Measurements from ENCODE around the gene SYT6.

The SYT6 gene, protein sequence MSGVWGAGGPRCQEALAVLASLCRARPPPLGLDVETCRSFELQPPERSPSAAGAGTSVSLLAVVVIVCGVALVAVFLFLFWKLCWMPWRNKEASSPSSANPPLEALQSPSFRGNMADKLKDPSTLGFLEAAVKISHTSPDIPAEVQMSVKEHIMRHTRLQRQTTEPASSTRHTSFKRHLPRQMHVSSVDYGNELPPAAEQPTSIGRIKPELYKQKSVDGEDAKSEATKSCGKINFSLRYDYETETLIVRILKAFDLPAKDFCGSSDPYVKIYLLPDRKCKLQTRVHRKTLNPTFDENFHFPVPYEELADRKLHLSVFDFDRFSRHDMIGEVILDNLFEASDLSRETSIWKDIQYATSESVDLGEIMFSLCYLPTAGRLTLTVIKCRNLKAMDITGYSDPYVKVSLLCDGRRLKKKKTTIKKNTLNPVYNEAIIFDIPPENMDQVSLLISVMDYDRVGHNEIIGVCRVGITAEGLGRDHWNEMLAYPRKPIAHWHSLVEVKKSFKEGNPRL

DNA sequence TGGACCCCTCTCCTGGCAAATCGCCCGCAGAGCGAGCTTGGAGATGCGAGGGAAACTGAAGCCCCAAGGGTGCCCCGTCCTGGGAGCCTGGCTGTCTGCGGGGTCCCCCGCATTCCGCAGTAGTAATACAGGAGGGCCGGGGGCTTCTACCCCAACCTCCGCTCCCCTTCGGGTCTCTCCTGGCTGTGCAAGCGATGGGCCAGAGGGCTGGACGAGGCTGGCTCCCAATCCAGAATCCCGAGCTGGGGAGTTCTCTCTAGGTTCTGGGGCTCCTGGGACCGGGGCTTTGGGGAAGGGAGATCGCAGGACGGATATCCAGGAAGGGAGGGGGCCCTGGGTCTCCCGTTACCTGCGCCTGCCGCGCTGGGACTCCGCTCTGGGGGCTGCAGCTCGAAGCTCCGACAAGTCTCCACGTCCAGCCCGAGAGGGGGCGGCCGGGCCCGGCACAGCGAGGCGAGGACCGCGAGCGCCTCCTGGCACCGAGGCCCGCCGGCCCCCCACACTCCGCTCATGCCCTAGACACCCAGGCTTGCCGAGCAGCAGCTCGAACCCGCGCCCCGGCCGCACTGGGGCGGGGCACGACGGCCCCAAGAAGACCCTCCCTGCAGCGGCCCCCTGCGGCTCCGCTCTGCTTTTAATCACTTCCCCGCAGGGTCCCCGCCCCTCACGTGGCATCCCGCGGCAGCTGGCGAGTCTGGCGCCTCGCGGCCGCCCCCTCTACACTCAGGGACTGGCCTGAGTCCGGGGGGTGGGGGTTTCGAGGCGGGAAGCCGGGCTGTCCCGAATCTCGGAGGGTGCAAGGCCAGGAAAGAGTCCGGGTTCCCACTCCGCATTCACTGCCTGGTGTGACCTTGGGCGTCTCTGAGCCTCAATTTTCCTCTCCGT lies at the start of gene SYT6:
TSS of gene SYT6 (minus strand) at position 609 of the 885 bp plus-strand sequence. CDS start at position 512, 97 bp downstream.
- no peak for DNase-seq

- no peak for DNase-seq
Measured at GRCh38 chr1:114201486-114201885, 47.8 kb upstream of the SYT6 start.

DNA sequence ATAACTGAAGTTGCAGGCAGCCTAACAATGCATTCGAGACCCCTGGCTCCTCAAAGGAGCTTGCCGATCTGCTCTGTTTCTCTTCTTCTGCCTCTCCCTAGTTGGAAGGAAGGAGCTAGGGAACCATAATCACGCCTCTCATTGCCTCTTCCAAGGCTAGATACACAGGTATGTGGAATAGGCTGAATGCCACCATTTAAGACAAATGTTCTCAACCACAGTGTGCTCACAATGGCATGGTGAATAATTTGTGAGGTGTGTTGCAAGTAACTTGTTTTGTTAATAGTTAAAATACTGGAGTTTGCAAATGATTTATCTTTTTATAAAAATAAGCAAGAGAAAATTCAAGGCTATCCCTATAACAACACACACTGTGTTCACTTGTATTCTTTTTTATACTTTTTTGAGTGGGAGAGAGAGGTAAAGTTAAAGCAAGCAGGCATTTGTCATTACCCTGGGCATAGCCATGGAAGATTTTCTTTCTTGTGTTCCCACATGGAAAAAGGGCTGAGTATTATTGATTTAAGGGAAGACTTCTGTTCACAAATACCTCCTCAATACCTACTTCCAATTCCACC lies 45.4 kb upstream of the SYT6 start:
- no peak for DNase-seq

GRCh38 chr1:114196992-114197907 lies 43.6 kb upstream of the SYT6 start:
- no peak for DNase-seq

DNA sequence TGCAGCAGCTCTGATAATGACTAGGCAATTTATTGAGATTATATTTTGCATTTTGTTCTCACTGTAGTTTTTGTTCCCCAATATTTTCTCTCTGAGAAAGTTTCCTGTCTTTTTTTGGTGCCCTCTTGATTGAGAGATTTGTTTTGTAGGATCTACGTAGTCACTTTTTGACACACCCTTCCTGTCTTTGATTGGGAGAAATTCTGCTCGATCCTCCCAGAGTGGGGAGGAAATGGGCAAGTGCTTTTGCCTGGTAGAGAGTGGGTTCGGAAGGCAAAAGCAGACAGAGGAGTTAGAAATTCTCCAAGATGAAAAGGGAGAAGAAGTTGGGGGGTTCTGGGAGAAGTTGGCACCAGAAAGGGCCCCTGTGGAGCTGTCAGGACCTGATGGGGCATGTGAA lies 42.1 kb upstream of the SYT6 start:
- DNase-seq = no peak

DNA sequence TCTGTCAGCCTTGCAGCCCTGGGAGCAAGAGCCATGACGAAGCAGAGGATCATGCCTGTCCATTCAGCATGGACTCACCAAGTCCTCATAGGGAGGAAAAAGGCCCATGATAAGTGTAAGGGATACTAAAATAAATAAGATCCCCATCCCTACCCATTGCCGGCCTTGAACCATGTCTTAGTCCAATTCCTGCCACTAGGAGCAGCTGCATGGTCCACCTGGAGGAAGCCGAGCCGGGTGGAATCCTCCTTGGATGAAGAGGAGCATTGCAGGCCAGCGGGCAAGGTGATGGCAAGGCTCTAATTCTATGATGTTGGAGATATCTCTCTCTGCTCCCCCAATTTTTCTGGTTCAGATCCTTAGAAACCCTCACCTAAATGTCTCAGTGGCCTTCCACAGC lies 38.7 kb upstream of the SYT6 start:
- no peak for DNase-seq

- DNase-seq = no peak
Measured at GRCh38 chr1:114189398-114189797, 35.7 kb upstream of the SYT6 start.

DNA sequence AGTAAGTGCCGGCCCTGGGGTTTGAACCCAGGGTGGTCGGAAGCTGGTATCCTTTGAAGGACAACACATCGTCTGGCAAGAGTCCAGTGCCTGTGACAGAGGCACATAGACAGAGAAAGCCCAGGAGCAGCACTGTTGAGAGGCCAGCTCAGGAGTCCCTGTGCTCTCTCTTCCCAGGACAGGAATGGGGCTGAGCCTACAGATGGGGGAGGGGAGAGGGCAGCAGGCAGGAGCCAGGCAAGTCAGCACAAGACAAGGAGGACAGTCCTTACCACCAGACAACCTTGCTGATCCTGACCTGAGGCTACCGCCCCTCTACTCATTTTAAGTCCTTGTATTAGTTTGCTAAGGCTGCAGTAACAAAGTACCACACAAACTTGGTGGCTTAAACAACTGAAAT lies 27.7 kb upstream of the SYT6 start:
- no peak for DNase-seq

- no peak for DNase-seq
Measured at GRCh38 chr1:114180742-114181141, 27.1 kb upstream of the SYT6 start.

- no peak for DNase-seq
Measured at GRCh38 chr1:114178936-114179335, 25.3 kb upstream of the SYT6 start.

- no peak for DNase-seq
Measured at GRCh38 chr1:114177282-114177681, 23.6 kb upstream of the SYT6 start.

DNA sequence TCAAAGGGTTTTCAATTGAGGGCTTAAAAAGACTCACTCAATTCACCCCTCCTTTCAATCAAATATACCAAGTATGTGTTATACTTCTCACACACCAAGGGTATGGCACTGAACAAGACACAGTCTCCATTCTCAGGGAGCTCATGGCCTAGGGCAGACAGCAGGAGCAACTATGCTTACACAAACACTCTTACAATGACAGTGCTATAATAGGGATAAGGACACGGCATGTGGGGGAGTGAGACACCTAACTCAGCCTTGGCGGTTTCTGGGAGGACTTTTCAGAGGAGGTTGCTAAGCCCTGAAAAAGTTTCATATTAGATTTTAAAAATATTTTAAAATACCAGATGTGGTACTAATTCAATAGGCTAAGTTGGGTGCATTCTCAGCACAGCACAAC lies 22.7 kb upstream of the SYT6 start:
- DNase-seq = no peak

GRCh38 chr1:114173680-114174079 lies 20.0 kb upstream of the SYT6 start:
- DNase-seq = no peak

- DNase-seq = no peak
Measured at GRCh38 chr1:114169509-114169908, 15.8 kb upstream of the SYT6 start.

DNA sequence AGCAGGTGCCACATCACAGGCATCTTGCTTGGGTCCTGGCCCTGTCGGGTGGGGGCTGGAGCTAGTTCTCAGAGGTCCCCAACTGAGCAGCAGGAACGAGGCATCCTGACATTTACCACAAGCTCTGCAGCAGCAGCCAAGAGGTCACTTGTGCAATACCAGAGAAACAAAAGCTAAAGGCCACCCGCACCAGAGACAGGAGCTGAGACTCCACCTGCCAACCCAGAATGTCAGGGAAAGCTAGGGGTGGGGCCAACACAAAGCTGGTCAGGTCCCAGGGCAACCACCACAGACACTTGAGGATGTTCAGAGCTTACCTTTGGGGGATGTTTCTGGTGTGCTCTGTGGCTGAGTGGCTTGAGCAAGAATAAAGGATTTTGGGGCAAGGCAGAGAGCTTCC lies 13.6 kb upstream of the SYT6 start:
- no peak for DNase-seq

DNA sequence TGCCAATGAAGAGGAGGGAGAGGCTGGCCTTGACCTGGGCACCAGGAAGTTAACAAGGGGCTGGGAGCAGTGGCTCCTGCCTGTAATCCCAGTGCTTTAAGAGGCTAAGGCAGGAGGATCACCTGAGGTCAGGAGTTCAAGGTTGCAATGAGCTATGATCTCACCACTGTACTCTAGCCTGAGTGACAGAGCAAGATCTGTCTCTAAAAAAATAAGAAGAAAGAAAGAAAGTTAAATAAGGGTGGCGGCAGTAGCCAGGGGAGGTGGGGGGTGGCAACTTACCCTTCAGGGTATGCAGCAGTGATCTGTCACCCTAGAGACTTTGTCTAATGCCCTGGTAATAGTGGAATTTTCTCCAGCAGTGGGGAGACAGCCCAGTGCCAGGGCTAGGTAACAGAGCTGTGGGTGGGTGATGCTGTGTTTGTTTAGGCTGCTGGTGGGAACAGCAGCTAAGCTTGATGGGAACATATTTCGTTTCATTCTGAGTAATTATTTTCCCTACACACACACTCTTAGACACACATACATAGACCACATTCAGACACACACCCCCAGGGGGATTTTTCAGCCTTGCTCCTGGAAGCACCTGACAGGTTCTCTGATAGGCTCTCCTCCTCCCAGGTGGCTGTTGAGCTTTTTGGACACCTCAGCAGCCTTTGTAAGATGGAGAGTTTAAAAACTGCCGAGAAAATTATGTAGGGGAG lies 11.3 kb upstream of the SYT6 start:
- no peak for DNase-seq

- no peak for DNase-seq
Measured at GRCh38 chr1:114159941-114160340, 6.3 kb upstream of the SYT6 start.

DNA sequence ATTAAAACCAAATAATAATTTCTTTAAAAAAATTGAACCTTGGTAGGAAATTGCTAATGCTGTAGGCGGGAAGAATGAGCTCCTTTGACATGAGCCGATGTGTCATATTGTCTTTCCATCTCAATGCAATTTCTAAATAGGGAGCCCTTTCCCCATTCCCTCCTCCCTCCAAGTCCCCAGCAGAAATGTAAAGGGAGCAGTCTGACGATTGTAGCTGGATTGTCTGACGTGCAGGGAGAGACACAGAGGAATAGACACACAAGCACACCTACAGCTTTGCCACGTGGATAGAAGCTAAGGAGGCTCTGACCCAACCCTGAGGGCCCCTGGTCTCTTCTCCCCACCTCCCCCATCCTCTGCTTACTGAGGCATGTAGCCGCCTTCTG lies 3.6 kb upstream of the SYT6 start:
- DNase-seq = no peak

- DNase-seq = no peak
Measured at GRCh38 chr1:114156538-114157274, 3.0 kb upstream of the SYT6 start.

DNA sequence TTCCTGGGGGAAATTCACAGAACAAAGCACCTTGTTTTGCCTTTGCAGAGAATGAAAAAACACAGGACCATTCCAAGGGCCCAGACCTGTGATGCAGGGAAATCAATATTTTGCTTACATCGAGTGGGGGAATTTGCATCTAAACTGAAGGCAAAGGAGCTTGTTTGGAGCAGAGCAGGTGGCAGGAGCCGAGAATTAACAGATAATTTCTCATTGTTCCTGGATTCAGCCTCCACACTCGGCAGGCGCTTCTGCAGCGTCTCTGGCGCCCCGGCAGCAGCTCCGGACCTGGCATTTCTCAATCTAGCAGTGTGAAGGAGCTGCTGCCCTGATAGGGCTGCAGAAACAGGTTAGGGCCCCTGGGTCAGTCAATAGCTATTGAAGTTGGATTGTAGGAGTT lies 2.0 kb upstream of the SYT6 start:
- no peak for DNase-seq

GRCh38 chr1:114154963-114155322 lies 1.3 kb upstream of the SYT6 start:
- DNase-seq = no peak
